Left ventricle myocardium inferior (tissue), 1 donor: Measurements from ENCODE around the gene TLCD4. TPM values are rescaled to one million over a fixed set of nuclear protein-coding genes. Genes with fewer than 3 reads are reported as not detected.

Experiments used
- DNase-seq: peaks from one replicate; pipeline ENCODE4 v3.0.0-alpha.2; 2020
- H3K27ac ChIP-seq: fragments of 200-600 bp; replicated peaks from 2 replicates; pipeline ENCODE4 v1.8.0; 2021
- H3K27me3 ChIP-seq: fragments of 200-600 bp; 2 replicates; pipeline ENCODE4 v1.8.0; 2021; ENCODE audit warnings: low read depth
- H3K36me3 ChIP-seq: fragments of 200-600 bp; 2 replicates; pipeline ENCODE4 v1.8.0; 2021
- H3K4me1 ChIP-seq: fragments of 200-600 bp; 2 replicates; pipeline ENCODE4 v1.8.0; 2021
- H3K4me3 ChIP-seq: fragments of 200-600 bp; 2 replicates; pipeline ENCODE4 v1.8.0; 2021; ENCODE audit warnings: mild to moderate bottlenecking, moderate library complexity
- H3K9me3 ChIP-seq: fragments of 200-600 bp; replicated peaks from 2 replicates; pipeline ENCODE4 v1.8.0; 2021
- CTCF ChIP-seq: fragments of 200-600 bp; IDR thresholded peaks from 2 replicates; pipeline ENCODE4 v1.8.0; 2021; ENCODE audit warnings: antibody characterized with exemption, mild to moderate bottlenecking, borderline replicate concordance
- intact Hi-C: fragments of 100-400 bp; cut with micrococcal nuclease; formaldehyde crosslinking; loops from one replicate; pipeline ENCODE4 v1.11.0; 2022
- total RNA-seq: library from RNA; stranded (reverse); fragmentation: NEBNext Ultra II Directional; extraction: Animal tissue kit (Norgen Biotek cat#: 25700); gene quantifications from one replicate; pipeline ENCODE4 v1.2.1, GENCODE V29; 2021
- donor health status: DM: no; HTN: yes; CAD: no; lungs with severe emphysema.

TLCD4 gene
- total RNA-seq, 1 donor from 2014 or later: 75.7 TPM

GRCh38 chr1:95127380-95127779 is 10.2 kb downstream of the TLCD4 start:
- intact Hi-C loops: no loop called here
- H3K4me1 ChIP-seq: peaks cover 11% of the 10 kb centered on the region
- H3K27ac ChIP-seq: no peak overlapping the region
- no peaks in the 10 kb centered on the region for H3K9me3 ChIP-seq
- H3K4me3 ChIP-seq: no peak overlapping the region
- no peak for DNase-seq
- no peaks in the 10 kb centered on the region for H3K36me3 ChIP-seq
- no peaks in the 10 kb centered on the region for H3K27me3 ChIP-seq
- TF ChIP-seq CTCF: no peak

GRCh38 chr1:95132762-95133161 is 15.6 kb downstream of the TLCD4 start:
- Histone ChIP-seq H3K27me3 (no peaks in the 10 kb centered on the region), H3K4me1 (peaks cover 24% of the 10 kb centered on the region), H3K9me3 (no peaks in the 10 kb centered on the region), H3K36me3 (no peaks in the 10 kb centered on the region), H3K4me3 (no peak overlapping the region), H3K27ac (no peak overlapping the region)
- no peak for DNase-seq
- TF ChIP-seq CTCF: no peak
- intact Hi-C loops: no loop called here

GRCh38 chr1:95133687-95134086 is 16.5 kb downstream of the TLCD4 start:
- Histone ChIP-seq H3K9me3 (no peaks in the 10 kb centered on the region), H3K27ac (no peak overlapping the region), H3K36me3 (peaks cover 3% of the 10 kb centered on the region), H3K4me1 (peaks cover 21% of the 10 kb centered on the region), H3K4me3 (no peak overlapping the region), H3K27me3 (no peaks in the 10 kb centered on the region)
- no peak for DNase-seq
- intact Hi-C loops: no loop called here
- no peak for TF ChIP-seq CTCF

- Histone ChIP-seq H3K27me3 (no peaks in the 10 kb centered on the region), H3K27ac (no peak overlapping the region), H3K4me3 (no peak overlapping the region), H3K9me3 (no peaks in the 10 kb centered on the region), H3K36me3 (peaks cover 3% of the 10 kb centered on the region), H3K4me1 (peaks cover 5% of the 10 kb centered on the region)
- TF ChIP-seq CTCF: no peak
- intact Hi-C loops: no loop called here
- no peak for DNase-seq
Measured at GRCh38 chr1:95138223-95138622, 21.1 kb downstream of the TLCD4 start.

- DNase-seq: no peak
- intact Hi-C loops: no loop called here
- Histone ChIP-seq H3K9me3 (no peaks in the 10 kb centered on the region), H3K27ac (no peak overlapping the region), H3K36me3 (peaks cover 3% of the 10 kb centered on the region), H3K4me3 (no peak overlapping the region), H3K27me3 (no peaks in the 10 kb centered on the region), H3K4me1 (no peaks in the 10 kb centered on the region)
- TF ChIP-seq CTCF: no peak
Measured at GRCh38 chr1:95139039-95139438, 21.9 kb downstream of the TLCD4 start.

GRCh38 chr1:95140791-95141190 is 23.6 kb downstream of the TLCD4 start:
- intact Hi-C loops: no loop called here
- DNase-seq: no peak
- Histone ChIP-seq H3K36me3 (peaks cover 3% of the 10 kb centered on the region), H3K27me3 (no peaks in the 10 kb centered on the region), H3K27ac (no peak overlapping the region), H3K9me3 (no peaks in the 10 kb centered on the region), H3K4me3 (no peak overlapping the region), H3K4me1 (no peaks in the 10 kb centered on the region)
- no peak for TF ChIP-seq CTCF
